Measurements from ENCODE around the gene KAZN.

- TF ChIP-seq EZH2 (IDR thresholded peaks at IDR 0.05; ENCODE audit: low read depth, low read length, severe bottlenecking) (no peak), CREB1 (IDR thresholded peaks at IDR 0.05) (no peak), EP300 (IDR thresholded peaks at IDR 0.05; ENCODE audit: borderline replicate concordance in 1 of 2, low read depth in 2 of 2, low read length in 2 of 2) (no peak), SRF (IDR thresholded peaks at IDR 0.05; ENCODE audit: low read depth, low read length) (no peak), CEBPB (IDR thresholded peaks at IDR 0.05; ENCODE audit: low read depth, low read length) (no peak), SIN3A (conservative IDR thresholded peaks at IDR 0.05 in 1 of 2, IDR thresholded peaks at IDR 0.05 in 1 of 2; ENCODE audit: low read depth in 1 of 2, low read length in 2 of 2) (no peak), CHD2 (IDR thresholded peaks at IDR 0.05; ENCODE audit: low read length) (no peak), CTCF (IDR thresholded peaks at IDR 0.05; ENCODE audit: control extremely low read depth in 1 of 3, insufficient read depth in 1 of 3, low read depth in 1 of 3, low read length in 3 of 3) (no peak), BACH1 (IDR thresholded peaks at IDR 0.05; ENCODE audit: low read length) (no peak), JUND (IDR thresholded peaks at IDR 0.05; ENCODE audit: low read length) (no peak)
Measured at GRCh38 chr1:15067148-15067547, 468.7 kb downstream of the KAZN start.
